ENCODE results near the gene EFNA5.
A peak's percentile ranks its signal among the peaks of the same experiment; 100 is the strongest.

Gene EFNA5

DNA sequence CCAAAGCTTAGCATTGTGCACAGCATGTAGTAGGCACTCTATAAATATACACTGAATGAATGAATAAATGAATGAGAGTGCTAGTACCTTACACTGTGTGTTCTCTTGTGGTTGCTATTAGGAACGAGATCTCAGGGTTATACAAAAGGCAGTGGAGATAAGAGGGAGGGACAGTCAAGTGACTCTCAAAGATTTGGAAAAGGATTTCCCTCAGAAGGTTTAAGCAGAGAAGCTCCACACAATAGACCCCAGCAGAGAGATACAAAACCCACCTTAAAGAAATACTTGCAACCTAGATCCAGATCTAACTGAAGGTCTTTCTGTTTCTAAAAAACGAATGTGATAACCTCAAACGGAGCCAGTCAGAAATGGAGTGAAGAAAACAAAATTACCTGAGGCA, 11.8 kb upstream of the EFNA5 start:
- H3K27ac ChIP-seq: no peak overlapping the region
- TF ChIP-seq CTCF (IDR thresholded peaks at IDR 0.05) (no peak), ZFX (IDR thresholded peaks at IDR 0.05; ENCODE audit: borderline replicate concordance) (no peak)

DNA sequence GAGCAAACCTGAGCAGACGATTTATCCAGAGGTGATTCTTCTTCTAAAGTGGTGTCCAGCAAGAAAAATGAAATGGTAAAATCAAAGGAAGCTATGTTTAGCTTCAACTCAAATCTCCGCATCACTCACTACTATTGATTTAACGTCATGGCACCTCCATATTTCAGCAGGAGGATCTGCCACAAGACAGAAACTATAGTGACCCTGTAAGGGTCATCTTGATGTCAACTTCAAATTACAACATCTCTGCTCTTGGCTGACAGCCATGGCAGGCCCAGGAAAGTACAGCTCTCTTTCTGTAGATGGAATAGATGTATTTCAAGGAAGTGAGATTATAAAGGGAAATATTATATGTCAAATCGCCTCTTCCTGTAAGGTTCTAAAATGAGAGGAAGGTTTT, 10.1 kb upstream of the EFNA5 start:
- TF ChIP-seq ZFX (IDR thresholded peaks at IDR 0.05; ENCODE audit: borderline replicate concordance): no peak

GRCh38 chr5:107680099-107680498, 9.4 kb upstream of the EFNA5 start:
- no peak overlapping the region for H3K27ac ChIP-seq
- TF ChIP-seq CTCF (IDR thresholded peaks at IDR 0.05) (no peak), ZFX (IDR thresholded peaks at IDR 0.05; ENCODE audit: borderline replicate concordance) (no peak)

More for the DNA sequence above, 10.1 kb upstream of the EFNA5 start:
- H3K27ac ChIP-seq: no peak overlapping the region

DNA sequence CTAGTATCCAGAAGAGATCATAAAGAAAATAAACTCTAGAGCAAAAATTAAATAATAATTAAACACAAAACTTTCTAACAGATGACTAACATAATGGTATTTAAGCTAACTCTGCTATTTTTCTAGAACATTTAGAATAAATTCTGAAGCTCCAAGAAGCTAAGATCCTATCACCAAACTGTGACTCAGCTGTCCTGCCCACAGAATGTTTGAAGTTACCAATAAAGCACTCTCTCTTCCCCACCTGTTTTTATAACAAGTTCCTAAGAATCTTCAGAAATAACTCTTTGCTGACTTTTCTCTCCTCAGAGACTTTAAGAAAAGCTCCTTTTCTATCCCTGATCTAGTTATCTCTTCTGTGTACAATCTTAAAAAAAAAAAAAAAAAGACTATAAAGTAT, 6.0 kb upstream of the EFNA5 start:
- H3K27ac ChIP-seq: peak overlapping the region; percentile 16
- TF ChIP-seq ZFX (IDR thresholded peaks at IDR 0.05; ENCODE audit: borderline replicate concordance) (no peak), CTCF (IDR thresholded peaks at IDR 0.05) (no peak)

DNA sequence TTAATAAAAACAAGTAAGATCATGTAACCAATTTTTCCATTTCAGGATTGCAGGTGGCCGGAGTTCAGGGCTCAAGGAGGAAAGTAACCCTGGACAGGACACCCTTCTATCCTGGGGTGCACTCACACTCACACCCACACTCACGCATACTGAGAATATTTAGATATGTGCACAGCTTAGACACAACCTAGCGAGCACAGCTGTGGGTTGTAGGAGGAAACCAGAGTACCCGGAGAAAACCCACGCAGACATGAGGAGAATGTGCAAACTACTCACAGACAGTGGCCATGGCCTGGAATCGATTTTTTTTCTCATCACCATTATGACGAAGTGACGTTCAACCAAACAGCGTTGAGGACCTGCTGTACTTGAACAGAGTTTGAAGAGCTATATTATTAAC, 4.5 kb upstream of the EFNA5 start:
- TF ChIP-seq ZFX (IDR thresholded peaks at IDR 0.05; ENCODE audit: borderline replicate concordance): no peak
- no peak for TF ChIP-seq CTCF (IDR thresholded peaks at IDR 0.05)
- no peak overlapping the region for H3K27ac ChIP-seq

GRCh38 chr5:107674655-107675054, 3.9 kb upstream of the EFNA5 start:
- H3K27ac ChIP-seq: no peak overlapping the region
- TF ChIP-seq CTCF (IDR thresholded peaks at IDR 0.05): no peak
- TF ChIP-seq ZFX (IDR thresholded peaks at IDR 0.05; ENCODE audit: borderline replicate concordance): no peak

DNA sequence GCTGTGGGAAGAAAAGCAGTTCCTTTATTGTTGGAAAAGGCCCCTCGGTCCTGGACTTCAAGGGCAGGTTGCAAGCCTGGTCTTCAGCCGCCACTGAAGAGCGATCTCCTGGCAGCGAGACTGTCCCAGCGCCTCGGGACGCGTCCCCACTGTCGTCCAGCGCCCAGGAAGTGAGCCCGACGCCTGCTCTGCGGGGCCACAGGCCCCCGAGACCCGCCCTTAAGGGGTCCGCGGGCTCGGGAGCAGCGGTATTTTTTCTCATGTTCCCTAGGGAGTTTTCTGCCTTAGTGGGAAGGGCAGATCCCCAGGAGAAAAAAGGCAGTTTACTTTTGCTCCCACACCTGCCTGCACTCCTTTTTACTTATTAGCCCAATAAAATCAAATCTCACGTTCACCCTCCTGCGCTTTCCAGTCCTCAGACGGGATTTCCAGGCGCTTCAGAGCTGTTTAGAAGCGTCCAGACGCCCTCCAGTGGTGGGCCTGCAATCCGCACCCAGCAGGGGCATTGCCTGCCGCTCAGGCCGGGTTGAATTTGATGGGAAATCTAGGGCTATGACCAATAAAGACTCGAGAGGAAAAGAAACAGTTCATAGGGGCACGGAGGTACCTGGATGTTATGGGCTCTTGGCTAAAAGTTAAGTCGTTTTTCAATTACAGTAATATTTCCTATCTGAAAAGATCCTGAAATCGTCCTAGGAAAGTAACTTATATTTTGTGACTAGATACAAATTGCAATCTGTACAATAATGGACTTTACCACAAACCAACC, 2.8 kb upstream of the EFNA5 start:
- TF ChIP-seq CTCF (IDR thresholded peaks at IDR 0.05) (peak; percentile 93), ZFX (IDR thresholded peaks at IDR 0.05; ENCODE audit: borderline replicate concordance) (no peak)
- peak overlapping the region; percentile 85 for H3K27ac ChIP-seq

DNA sequence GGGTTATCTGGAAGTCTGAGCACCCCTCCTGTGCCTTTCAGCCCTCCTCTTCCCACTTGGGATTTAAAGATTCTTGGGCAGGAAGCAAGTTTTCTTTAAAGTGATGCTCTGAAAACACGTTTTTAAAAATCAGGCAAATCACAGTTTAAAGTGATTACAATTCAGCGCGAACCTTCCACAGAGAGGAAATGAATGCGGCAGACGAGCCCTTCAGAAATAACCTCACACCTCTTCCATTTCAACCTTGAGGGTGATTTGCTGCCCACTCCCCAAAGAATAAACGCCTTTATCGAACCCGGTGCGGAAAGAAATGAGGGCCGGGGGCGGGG, 2.3 kb upstream of the EFNA5 start:
- TF ChIP-seq ZFX (IDR thresholded peaks at IDR 0.05; ENCODE audit: borderline replicate concordance) (no peak), CTCF (IDR thresholded peaks at IDR 0.05) (no peak)
- peak overlapping the region; percentile 85 for H3K27ac ChIP-seq

Measured in 22Rv1 (cell line).